SK-N-SH (cell line): ENCODE measurements around the gene GALNTL6. TPM values are rescaled to one million over a fixed set of nuclear protein-coding genes. Genes with fewer than 3 reads are reported as not detected.

ENCODE experiments used
- CTCF ChIA-PET: fragments of 300-600, 350-600 bp; formaldehyde crosslinking; extraction: SDS; loops from one replicate; lab custom pipeline; 2021; lab: Yijun Ruan, JAX
- POLR2A ChIA-PET: fragments of 350-600 bp; sonication (Branson Sonifier 250); formaldehyde crosslinking; extraction: SDS; loops from one replicate; lab custom pipeline; 2020; ENCODE audit warnings: antibody characterized with exemption, inconsistent platforms; lab: Yijun Ruan, JAX
- DNase-seq: peaks from one replicate; pipeline ENCODE4 v3.0.0; 2012
- H2AFZ ChIP-seq: fragments of 200-600 bp; sonication (generic); 2 replicates; pipeline ENCODE4 v1.8.1; 2016; ENCODE audit warnings: antibody characterized with exemption, mild to moderate bottlenecking, low read depth
- H3F3A ChIP-seq: fragments of 200-600 bp; sonication (generic); replicated peaks from 2 replicates; pipeline ENCODE3; 2016; ENCODE audit warnings: antibody characterized with exemption, mild to moderate bottlenecking; ENCODE audit not compliant: insufficient read depth
- H3K27ac ChIP-seq, 2 experiments: fragments of 200-500 bp in 1 of 2; fragments of 200-600 bp in 1 of 2; sonication (Bioruptor generic) in 1 of 2; sonication (generic), shearing (Covaris generic) in 1 of 2; 2 replicates each; pipeline versions ENCODE4 v1.5.1 to v1.6.1; 2014 to 2016; ENCODE audit warnings: low read depth in 2 of 2, inconsistent platforms in 1 of 2, low read length in 1 of 2, mild to moderate bottlenecking in 1 of 2, mixed read lengths in 1 of 2
- H3K27me3 ChIP-seq: fragments of 200-600 bp; sonication (generic), shearing (Covaris generic); 2 replicates; pipeline ENCODE4 v1.6.1; 2016; ENCODE audit warnings: mixed run types; ENCODE audit not compliant: insufficient read depth
- H3K36me3 ChIP-seq, 2 experiments: fragments of 200-500 bp in 1 of 2; fragments of 200-600 bp in 1 of 2; sonication (Bioruptor generic) in 1 of 2; sonication (generic) in 1 of 2; replicated peaks in 1 of 2; 2 replicates each; pipeline versions ENCODE3 to v1.5.1; 2014 to 2016; ENCODE audit warnings: low read length in 1 of 2, mild to moderate bottlenecking in 1 of 2; ENCODE audit not compliant: insufficient read depth in 2 of 2, control insufficient read depth in 1 of 2
- H3K4me1 ChIP-seq, 2 experiments: fragments of 200-500 bp in 1 of 2; fragments of 200-600 bp in 1 of 2; sonication (Bioruptor generic) in 1 of 2; sonication (generic), shearing (Covaris generic) in 1 of 2; 2 replicates each; pipeline versions ENCODE4 v1.5.1 to v1.6.1; 2014 to 2016; ENCODE audit warnings: low read depth in 1 of 2, low read length in 1 of 2, mixed run types in 1 of 2; ENCODE audit not compliant: insufficient read depth in 2 of 2, control insufficient read depth in 1 of 2
- H3K4me2 ChIP-seq: fragments of 200-600 bp; sonication (generic), shearing (Covaris generic); 2 replicates; pipeline ENCODE4 v1.6.1; 2017; ENCODE audit warnings: mixed run types
- H3K4me3 ChIP-seq, 2 experiments: fragments of 200-500 bp in 1 of 2; fragments of 200-600 bp in 1 of 2; sonication (Bioruptor generic) in 1 of 2; sonication (generic), shearing (Covaris generic) in 1 of 2; 2 replicates each; pipeline versions ENCODE4 v1.5.1 to v1.8.1; 2014 to 2016; ENCODE audit warnings: low read depth in 2 of 2, inconsistent platforms in 1 of 2, low read length in 1 of 2, mild to moderate bottlenecking in 1 of 2, mixed read lengths in 1 of 2, moderate library complexity in 1 of 2
- H3K79me2 ChIP-seq: fragments of 200-600 bp; sonication (generic); 2 replicates; pipeline ENCODE4 v1.8.1; 2017; ENCODE audit warnings: mild to moderate bottlenecking; ENCODE audit not compliant: insufficient read depth
- H3K9ac ChIP-seq: fragments of 200-600 bp; sonication (generic); 2 replicates; pipeline ENCODE4 v1.6.1; 2017; ENCODE audit warnings: mixed run types
- H3K9me2 ChIP-seq: fragments of 200-600 bp; sonication (generic); 2 replicates; pipeline ENCODE4 v1.6.1; 2017; ENCODE audit warnings: mixed run types
- H3K9me3 ChIP-seq: fragments of 200-600 bp; sonication (generic); 2 replicates; pipeline ENCODE4 v1.6.1; 2017; ENCODE audit warnings: mixed run types, mild to moderate bottlenecking, moderate library complexity
- H4K20me1 ChIP-seq: fragments of 200-600 bp; sonication (generic); 2 replicates; pipeline ENCODE4 v1.6.1; 2017; ENCODE audit warnings: mild to moderate bottlenecking, mixed run types; ENCODE audit not compliant: insufficient read depth
- CHD2 ChIP-seq: fragments of 150-350 bp; IDR thresholded peaks from 2 replicates; pipeline ENCODE4 v1.6.1; 2018; ENCODE audit warnings: low read length; ENCODE audit not compliant: partially characterized antibody
- CTCF ChIP-seq: fragments of 200-600 bp; sonication (generic); IDR thresholded peaks from 2 replicates; pipeline ENCODE4 v1.6.1; 2017; ENCODE audit warnings: antibody characterized with exemption, mild to moderate bottlenecking, moderate library complexity
- EP300 ChIP-seq, 2 experiments: IDR thresholded peaks; 2 replicates each; pipeline versions ENCODE4 v1.4.0 to v1.6.1; 2012; ENCODE audit warnings: borderline replicate concordance in 1 of 2, low read depth in 1 of 2, low read length in 1 of 2
- FOSL2 ChIP-seq: IDR thresholded peaks from 2 replicates; pipeline ENCODE4 v1.4.0; 2012; ENCODE audit warnings: low read depth, mild to moderate bottlenecking, moderate library complexity, borderline replicate concordance
- GATA2 ChIP-seq: sonication (generic); formaldehyde crosslinking; IDR thresholded peaks from 2 replicates; pipeline ENCODE4 v1.5.0; 2020; ENCODE audit warnings: mild to moderate bottlenecking, missing genetic modification reagents
- IRF3 ChIP-seq: fragments of 150-350 bp; IDR thresholded peaks from 2 replicates; pipeline ENCODE4 v1.6.1; 2016; ENCODE audit warnings: mild to moderate bottlenecking, low read depth, low read length
- NFIC ChIP-seq: IDR thresholded peaks from 2 replicates; pipeline ENCODE4 v1.4.0; 2012; ENCODE audit warnings: borderline replicate concordance
- NRF1 ChIP-seq: IDR thresholded peaks from 2 replicates; pipeline ENCODE4 v1.6.1; 2012; ENCODE audit warnings: low read depth, mild to moderate bottlenecking, low read length
- REST ChIP-seq: IDR thresholded peaks from 2 replicates; pipeline ENCODE4 v1.6.1; 2012; ENCODE audit warnings: mild to moderate bottlenecking, low read depth, low read length, moderate library complexity
- RFX5 ChIP-seq: IDR thresholded peaks from 2 replicates; pipeline ENCODE4 v1.6.1; 2012; ENCODE audit warnings: mild to moderate bottlenecking, improper control_type of control experiment, low read length
- SIN3A ChIP-seq: IDR thresholded peaks from 2 replicates; pipeline ENCODE4 v1.6.1; 2012; ENCODE audit warnings: low read depth, mild to moderate bottlenecking, low read length, moderate library complexity, borderline replicate concordance
- WGBS: methylation state at CpG from one replicate; pipeline ENCODE4 v1.1.6; 2017; ENCODE audit warnings: low lambda C conversion rate; 5-methylcytosine and 5-hydroxymethylcytosine counted together
- polyA plus RNA-seq, 3 experiments: library from polyadenylated mRNA; depleted of rRNA; stranded (reverse); fragments of >200 nt; gene quantifications; 2 replicates each; pipeline ENCODE4 v1.2.3, GENCODE V29; 2012

The GALNTL6 gene
- polyA plus RNA-seq, 1 of the 3 experiments (the other 2 are of a cell fraction): 0.07 TPM

- TF ChIP-seq GATA2 (CRISPR knock-in tag) (no peak), FOSL2 (no peak), EP300 (IDR thresholded peaks at IDR 0.05; ENCODE audit: borderline replicate concordance in 1 of 2, low read depth in 1 of 2, low read length in 1 of 2) (no peak), REST (no peak)
These were observed 106.1 kb downstream of the GALNTL6 start (continued) for GRCh38 chr4:171919314-171919713.

DNA sequence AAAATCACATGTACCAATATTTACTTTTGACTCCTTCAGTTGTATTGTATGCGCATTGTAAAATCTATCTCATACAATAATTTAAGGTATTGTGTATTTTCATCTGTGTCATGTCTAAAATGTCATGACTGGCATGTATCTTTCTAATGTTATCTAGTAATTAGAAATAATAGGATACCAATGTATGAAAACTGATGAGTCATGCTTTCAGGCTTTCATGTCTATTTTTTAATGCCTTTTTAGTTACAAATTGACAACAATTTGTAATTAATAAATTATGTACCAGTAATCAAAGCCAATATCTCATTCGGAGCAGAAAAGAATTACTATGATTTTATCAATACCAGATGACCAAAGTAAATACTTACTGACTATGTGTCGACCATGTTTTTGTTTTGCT, 107.7 kb downstream of the GALNTL6 start:
- 54% methylated on average over 3 of the region's 3 CpGs for WGBS
- no peak for TF ChIP-seq SIN3A
- Histone ChIP-seq H4K20me1 (no peaks in the 10 kb centered on the region), H3K79me2 (no peaks in the 10 kb centered on the region), H3K9me2 (no peaks in the 10 kb centered on the region), H3K27me3 (no peaks in the 10 kb centered on the region), H3F3A (no peaks in the 10 kb centered on the region), H3K27ac (no peak overlapping the region), H3K4me3 (no peak overlapping the region), H3K9me3 (no peaks in the 10 kb centered on the region), H3K4me2 (no peak overlapping the region), H3K36me3 (no peaks in the 10 kb centered on the region), H2AFZ (no peak overlapping the region), H3K9ac (no peak overlapping the region), H3K4me1 (no peaks in the 10 kb centered on the region)
- ChIA-PET CTCF (no interaction called here), POLR2A (no interaction called here)
- DNase-seq: no peak

DNA sequence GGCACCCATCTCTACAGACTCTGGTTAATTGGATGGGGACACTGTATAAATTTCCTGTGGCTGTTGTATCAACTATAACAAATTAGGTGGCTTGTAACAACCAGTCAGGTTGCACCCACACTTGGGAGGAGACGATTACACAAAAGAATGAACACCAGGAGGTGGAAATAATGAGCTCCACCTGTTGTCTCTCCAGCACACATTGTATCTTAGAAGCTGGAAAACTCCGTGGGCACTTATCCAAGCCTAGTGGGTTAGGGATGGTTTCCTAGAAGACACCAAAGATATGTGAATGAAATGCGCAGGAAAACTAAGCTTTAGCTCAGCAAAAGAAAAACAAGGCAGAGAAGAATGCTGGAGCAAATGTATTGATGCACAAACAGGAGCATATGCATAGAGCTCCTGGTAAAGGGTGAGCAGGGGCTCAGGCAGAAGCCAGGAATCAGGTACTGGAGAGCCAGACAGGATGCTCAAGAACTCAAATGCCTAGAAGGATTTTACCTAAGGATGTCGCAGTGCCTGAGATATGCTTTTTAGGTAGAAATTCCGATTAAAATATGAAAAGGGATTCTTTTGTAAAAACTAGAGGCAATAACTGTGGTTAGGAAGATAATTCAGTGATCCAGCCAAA, 111.7 kb downstream of the GALNTL6 start:
- POLR2A ChIA-PET: no interaction called here
- DNase-seq: no peak

More for the DNA sequence above, 111.7 kb downstream of the GALNTL6 start:
- Histone ChIP-seq H3K27ac (no peak overlapping the region), H3K4me3 (no peak overlapping the region), H3K79me2 (no peaks in the 10 kb centered on the region), H2AFZ (no peak overlapping the region), H3F3A (no peaks in the 10 kb centered on the region), H3K9me3 (no peaks in the 10 kb centered on the region), H3K9ac (no peak overlapping the region), H3K9me2 (no peaks in the 10 kb centered on the region; the same call in 1 of the 2 replicates), H3K4me1 (no peaks in the 10 kb centered on the region), H4K20me1 (no peaks in the 10 kb centered on the region), H3K4me2 (no peak overlapping the region), H3K27me3 (no peaks in the 10 kb centered on the region), H3K36me3 (no peaks in the 10 kb centered on the region)
- WGBS: 33% methylated on average over 5 of the region's 5 CpGs
- CTCF ChIA-PET: interaction anchor here (1.1 kb wide), 1 partner anchor 103 kb away, joined by 3 read pairs; no protein-coding TSS in a partner anchor
- TF ChIP-seq NRF1 (no peak), SIN3A (no peak), IRF3 (no peak), NFIC (no peak), FOSL2 (no peak), RFX5 (no peak), CTCF (no peak), EP300 (IDR thresholded peaks at IDR 0.05; ENCODE audit: borderline replicate concordance in 1 of 2, low read depth in 1 of 2, low read length in 1 of 2) (no peak), CHD2 (no peak)
- TF ChIP-seq, all 33 proteins: peak for 0
